Eye (tissue), 1 donor: ENCODE measurements around the gene SFR1.

ENCODE experiments used
- DNase-seq: peaks from one replicate; pipeline ENCODE4 v3.0.0-alpha.2; 2015

The SFR1 gene

GRCh38 chr10:104121485-104122224 is at the start of gene SFR1:
SFR1 (plus strand) TSS chr10:104122171; CDS start chr10:104122184, 13 bp downstream.
- DNase-seq: peak; percentile 99

GRCh38 chr10:104072786-104073185 is 49.2 kb upstream of the SFR1 start:
- DNase-seq: no peak

- DNase-seq: no peak
Observed at GRCh38 chr10:104074505-104074904, 47.5 kb upstream of the SFR1 start.

GRCh38 chr10:104076743-104077160 is 45.2 kb upstream of the SFR1 start:
- peak; percentile 77 for DNase-seq

GRCh38 chr10:104077247-104077646 is 44.7 kb upstream of the SFR1 start:
- DNase-seq: no peak

GRCh38 chr10:104077663-104078151 is 44.3 kb upstream of the SFR1 start:
- no peak for DNase-seq

- DNase-seq: no peak
Observed at GRCh38 chr10:104080762-104081161, 41.2 kb upstream of the SFR1 start.

- DNase-seq: no peak
Observed at GRCh38 chr10:104081998-104082397, 40.0 kb upstream of the SFR1 start.

GRCh38 chr10:104084482-104085142 is 37.4 kb upstream of the SFR1 start:
- no peak for DNase-seq

- DNase-seq: no peak
Observed at GRCh38 chr10:104085801-104086400, 36.1 kb upstream of the SFR1 start, which contains the start of gene COL17A1. COL17A1 (minus strand) TSS chr10:104085880; CDS start chr10:104080673, 5,207 bp downstream.

GRCh38 chr10:104088239-104088638 is 33.7 kb upstream of the SFR1 start:
- DNase-seq: no peak

GRCh38 chr10:104089621-104090020 is 32.4 kb upstream of the SFR1 start:
- no peak for DNase-seq

- DNase-seq: no peak
Observed at GRCh38 chr10:104090611-104091010, 31.4 kb upstream of the SFR1 start.

- no peak for DNase-seq
Observed at GRCh38 chr10:104092749-104093148, 29.2 kb upstream of the SFR1 start.

- no peak for DNase-seq
Observed at GRCh38 chr10:104096692-104097091, 25.3 kb upstream of the SFR1 start.

GRCh38 chr10:104098358-104098925 is 23.5 kb upstream of the SFR1 start:
- DNase-seq: no peak

- DNase-seq: no peak
Observed at GRCh38 chr10:104099269-104099668, 22.7 kb upstream of the SFR1 start.

- no peak for DNase-seq
Observed at GRCh38 chr10:104099941-104100340, 22.0 kb upstream of the SFR1 start.

- DNase-seq: no peak
Observed at GRCh38 chr10:104100795-104101194, 21.2 kb upstream of the SFR1 start.

- DNase-seq: no peak
Observed at GRCh38 chr10:104101902-104102301, 20.1 kb upstream of the SFR1 start.

GRCh38 chr10:104103956-104104355 is 18.0 kb upstream of the SFR1 start:
- no peak for DNase-seq

- no peak for DNase-seq
Observed at GRCh38 chr10:104104418-104104817, 17.6 kb upstream of the SFR1 start.

- DNase-seq: no peak
Observed at GRCh38 chr10:104104926-104105325, 17.0 kb upstream of the SFR1 start.
